Progenitor cell of endocrine pancreas (in vitro differentiated cells): ENCODE results near the gene CHRND. TPM values are rescaled to one million over a fixed set of nuclear protein-coding genes. Genes with fewer than 3 reads are reported as not detected.

ENCODE experiments used
- DNase-seq: peaks from one replicate; pipeline ENCODE4 v3.0.0; 2021; ENCODE audit warnings: low spot score; ENCODE audit not compliant: unreplicated experiment
- H3K27ac Mint-ChIP-seq: 2 replicates; pipeline ENCODE4 v1.8.0; 2021; ENCODE audit warnings: mild to moderate bottlenecking, moderate library complexity, mixed read lengths
- H3K27me3 Mint-ChIP-seq: 2 replicates; pipeline ENCODE4 v1.8.0; 2021; ENCODE audit warnings: mixed read lengths
- H3K36me3 Mint-ChIP-seq: 2 replicates; pipeline ENCODE4 v1.8.0; 2022; ENCODE audit warnings: mixed read lengths; ENCODE audit not compliant: insufficient read depth
- H3K4me1 Mint-ChIP-seq: 2 replicates; pipeline ENCODE4 v1.8.0; 2021; ENCODE audit warnings: low read depth, mixed read lengths
- H3K4me3 Mint-ChIP-seq: 2 replicates; pipeline ENCODE4 v1.8.0; 2021; ENCODE audit warnings: low read depth, mild to moderate bottlenecking, moderate library complexity, mixed read lengths
- H3K9me3 Mint-ChIP-seq: 2 replicates; pipeline ENCODE4 v1.8.0; 2021; ENCODE audit warnings: low read depth, mixed read lengths
- total RNA-seq: library from RNA; stranded (reverse); gene quantifications from 2 replicates; pipeline ENCODE4 v1.2.1, GENCODE V29; 2021
- TF ChIP-seq, protein P1 (sequence below): fragments of 200-600 bp; sonication (generic); IDR thresholded peaks from one replicate; pipeline ENCODE4 v1.5.0; 2021; ENCODE audit warnings: antibody characterized with exemption, mild to moderate bottlenecking; ENCODE audit not compliant: unreplicated experiment

The CHRND gene
- total RNA-seq, 1 donor from 2014 or later: 0.12 TPM

DNA sequence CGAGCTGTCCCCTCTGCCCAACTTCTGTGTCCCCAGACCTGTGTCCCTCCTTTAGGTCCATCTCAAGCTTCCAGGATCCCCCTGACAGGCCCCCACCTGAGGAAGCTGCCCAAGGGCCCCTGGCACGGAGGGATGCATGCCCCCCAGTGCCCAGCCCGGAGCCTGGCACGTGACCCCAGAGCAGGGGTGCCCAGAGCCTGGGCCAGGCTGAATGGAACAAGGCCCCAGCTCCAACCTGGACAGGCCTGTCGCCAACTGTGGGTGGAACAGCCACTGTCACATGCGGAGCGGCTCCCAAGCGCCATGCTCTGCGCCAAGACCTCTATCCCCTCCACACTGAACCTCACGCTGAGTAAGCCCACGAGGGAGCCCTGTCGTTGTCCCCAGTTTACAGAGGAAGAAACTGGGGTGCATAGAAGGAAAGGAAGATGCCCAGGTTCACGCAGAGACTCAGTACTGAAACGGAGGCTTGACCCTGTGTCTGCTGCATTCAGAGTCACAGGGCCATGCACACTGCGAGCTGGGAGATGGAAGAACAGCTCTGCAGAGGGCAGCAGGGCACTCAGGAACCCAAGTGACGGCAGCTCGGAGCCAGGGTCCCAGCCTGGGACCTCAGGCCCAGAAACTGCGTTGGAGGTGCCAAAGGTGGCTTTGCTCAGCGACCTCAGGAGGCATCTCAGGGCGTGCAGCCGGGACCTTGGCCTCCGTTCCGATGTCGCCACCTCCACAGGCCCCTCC is 32.8 kb upstream of the CHRND start:
- TF ChIP-seq, protein P1, sequence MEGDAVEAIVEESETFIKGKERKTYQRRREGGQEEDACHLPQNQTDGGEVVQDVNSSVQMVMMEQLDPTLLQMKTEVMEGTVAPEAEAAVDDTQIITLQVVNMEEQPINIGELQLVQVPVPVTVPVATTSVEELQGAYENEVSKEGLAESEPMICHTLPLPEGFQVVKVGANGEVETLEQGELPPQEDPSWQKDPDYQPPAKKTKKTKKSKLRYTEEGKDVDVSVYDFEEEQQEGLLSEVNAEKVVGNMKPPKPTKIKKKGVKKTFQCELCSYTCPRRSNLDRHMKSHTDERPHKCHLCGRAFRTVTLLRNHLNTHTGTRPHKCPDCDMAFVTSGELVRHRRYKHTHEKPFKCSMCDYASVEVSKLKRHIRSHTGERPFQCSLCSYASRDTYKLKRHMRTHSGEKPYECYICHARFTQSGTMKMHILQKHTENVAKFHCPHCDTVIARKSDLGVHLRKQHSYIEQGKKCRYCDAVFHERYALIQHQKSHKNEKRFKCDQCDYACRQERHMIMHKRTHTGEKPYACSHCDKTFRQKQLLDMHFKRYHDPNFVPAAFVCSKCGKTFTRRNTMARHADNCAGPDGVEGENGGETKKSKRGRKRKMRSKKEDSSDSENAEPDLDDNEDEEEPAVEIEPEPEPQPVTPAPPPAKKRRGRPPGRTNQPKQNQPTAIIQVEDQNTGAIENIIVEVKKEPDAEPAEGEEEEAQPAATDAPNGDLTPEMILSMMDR: no peak
- Mint-ChIP-seq H3K4me3 (no peak overlapping the region), H3K27ac (no peak overlapping the region), H3K36me3 (no peaks in the 10 kb centered on the region), H3K9me3 (no peaks in the 10 kb centered on the region), H3K27me3 (peaks cover 46% of the 10 kb centered on the region), H3K4me1 (no peaks in the 10 kb centered on the region)
- no peak for DNase-seq

DNA sequence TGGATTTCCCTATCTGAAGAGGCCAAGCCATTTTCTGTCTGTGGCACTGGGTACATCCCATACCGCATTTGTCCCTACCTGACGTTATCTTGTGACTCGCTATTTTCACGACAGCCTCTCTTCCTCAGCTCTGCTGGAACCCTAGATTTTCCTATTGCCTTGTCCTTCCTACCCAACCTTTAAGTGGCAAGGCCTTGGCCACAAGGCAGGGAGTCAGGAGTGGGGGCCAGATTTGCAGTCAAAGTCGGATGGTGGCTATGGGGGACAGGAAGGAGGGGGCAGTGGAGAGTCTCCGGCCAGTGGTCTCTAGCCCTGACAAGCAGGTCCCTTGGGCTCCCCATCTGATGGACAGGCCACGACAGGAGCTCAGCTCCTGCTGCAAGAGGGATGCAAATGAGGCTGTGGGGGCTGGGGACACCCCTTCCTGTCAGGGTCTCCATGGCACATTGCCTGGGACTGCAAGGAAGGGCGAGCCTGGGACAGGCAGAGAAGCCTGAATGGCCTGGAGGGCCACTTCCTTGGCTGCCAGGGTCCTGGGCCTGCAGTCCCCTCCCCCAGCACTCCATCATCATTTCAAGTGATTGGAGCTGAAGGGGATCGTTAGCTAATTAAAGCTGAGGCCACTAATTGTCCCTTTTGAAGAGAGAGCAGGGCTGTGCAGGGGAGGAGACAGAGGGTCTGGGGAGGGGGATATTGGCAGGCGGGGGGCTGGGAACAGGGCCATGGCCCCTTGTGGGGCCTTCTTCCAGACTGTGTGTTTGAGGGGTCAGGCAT is 32.1 kb upstream of the CHRND start:
- no peaks in the 10 kb centered on the region for H3K4me1 Mint-ChIP-seq

GRCh38 chr2:232494542-232494941 is 31.4 kb upstream of the CHRND start:
- no peak overlapping the region for H3K27ac Mint-ChIP-seq
- no peak overlapping the region for H3K4me3 Mint-ChIP-seq
- H3K4me1 Mint-ChIP-seq: no peaks in the 10 kb centered on the region
- peaks cover 42% of the 10 kb centered on the region for H3K27me3 Mint-ChIP-seq
- DNase-seq: no peak
- H3K9me3 Mint-ChIP-seq: no peaks in the 10 kb centered on the region
- TF ChIP-seq, protein P1: no peak
- no peaks in the 10 kb centered on the region for H3K36me3 Mint-ChIP-seq

More for the DNA sequence above, 32.1 kb upstream of the CHRND start:
- Mint-ChIP-seq H3K4me3 (no peak overlapping the region), H3K36me3 (no peaks in the 10 kb centered on the region), H3K27me3 (peaks cover 44% of the 10 kb centered on the region), H3K9me3 (no peaks in the 10 kb centered on the region), H3K27ac (no peak overlapping the region)
- TF ChIP-seq, protein P1: no peak
- no peak for DNase-seq

- peaks cover 42% of the 10 kb centered on the region for H3K27me3 Mint-ChIP-seq
- no peak overlapping the region for H3K4me3 Mint-ChIP-seq
- no peaks in the 10 kb centered on the region for H3K9me3 Mint-ChIP-seq
- no peak for DNase-seq
- TF ChIP-seq, protein P1: no peak
- H3K27ac Mint-ChIP-seq: no peak overlapping the region
- H3K4me1 Mint-ChIP-seq: no peaks in the 10 kb centered on the region
- no peaks in the 10 kb centered on the region for H3K36me3 Mint-ChIP-seq
Observed at GRCh38 chr2:232495292-232495691, 30.7 kb upstream of the CHRND start.

GRCh38 chr2:232496501-232497270 is 29.3 kb upstream of the CHRND start:
- no peak overlapping the region for H3K4me3 Mint-ChIP-seq

More at GRCh38 chr2:232496501-232497270, 29.3 kb upstream of the CHRND start:
- H3K27ac Mint-ChIP-seq: no peak overlapping the region
- H3K27me3 Mint-ChIP-seq: peaks cover 38% of the 10 kb centered on the region
- H3K4me1 Mint-ChIP-seq: no peaks in the 10 kb centered on the region
- no peaks in the 10 kb centered on the region for H3K36me3 Mint-ChIP-seq
- no peak for DNase-seq
- TF ChIP-seq, protein P1: no peak
- H3K9me3 Mint-ChIP-seq: no peaks in the 10 kb centered on the region
